H9 (cell line): ENCODE measurements around the gene EFNA5. TPM values are rescaled to one million over a fixed set of nuclear protein-coding genes. Genes with fewer than 3 reads are reported as not detected.

Experiments
- DNase-seq: peaks from one replicate; pipeline ENCODE4 v3.0.0-alpha.2; 2017
- H2AFZ ChIP-seq: one replicate; pipeline ENCODE4 v1.6.1; 2013; ENCODE audit warnings: mild to moderate bottlenecking, low read length, control low read depth, moderate library complexity
- H2AK5ac ChIP-seq: 2 replicates; pipeline ENCODE4 v1.6.1; 2013; ENCODE audit warnings: low read length, control low read depth, mixed read lengths; ENCODE audit not compliant: insufficient read length
- H2BK120ac ChIP-seq: one replicate; pipeline ENCODE4 v1.6.1; 2013; ENCODE audit warnings: low read depth, mild to moderate bottlenecking, low read length, control low read depth, inconsistent platforms; ENCODE audit not compliant: poor library complexity, severe bottlenecking
- H2BK12ac ChIP-seq: 2 replicates; pipeline ENCODE4 v1.6.1; 2013; ENCODE audit warnings: low read length, control low read depth, mixed read lengths, low read depth; ENCODE audit not compliant: insufficient read length
- H2BK15ac ChIP-seq: 2 replicates; pipeline ENCODE4 v1.6.1; 2013; ENCODE audit warnings: low read depth, low read length, control low read depth
- H2BK20ac ChIP-seq: one replicate; pipeline ENCODE4 v1.6.1; 2013; ENCODE audit warnings: low read depth, mild to moderate bottlenecking, low read length, control low read depth, inconsistent platforms; ENCODE audit not compliant: poor library complexity, severe bottlenecking
- H2BK5ac ChIP-seq: 2 replicates; pipeline ENCODE4 v1.6.1; 2013; ENCODE audit warnings: low read length, control low read depth, mixed read lengths; ENCODE audit not compliant: insufficient read length
- H3K14ac ChIP-seq: 2 replicates; pipeline ENCODE4 v1.6.1; 2013; ENCODE audit warnings: low read length, control low read depth; ENCODE audit not compliant: insufficient read depth
- H3K18ac ChIP-seq: 2 replicates; pipeline ENCODE4 v1.6.1; 2013; ENCODE audit warnings: low read depth, mild to moderate bottlenecking, mixed read lengths, low read length, control low read depth; ENCODE audit not compliant: insufficient read length
- H3K23ac ChIP-seq: 2 replicates; pipeline ENCODE4 v1.6.1; 2013; ENCODE audit warnings: low read length, control low read depth, mixed read lengths, low read depth; ENCODE audit not compliant: insufficient read length
- H3K23me2 ChIP-seq: 2 replicates; pipeline ENCODE4 v1.6.1; 2013; ENCODE audit warnings: low read depth, mild to moderate bottlenecking, mixed read lengths, low read length, control low read depth; ENCODE audit not compliant: insufficient read length, poor library complexity, severe bottlenecking
- H3K27ac ChIP-seq: 2 replicates; pipeline ENCODE4 v1.5.1; 2013; ENCODE audit warnings: low read length, control low read depth, mixed read lengths, low read depth; ENCODE audit not compliant: insufficient read length
- H3K27me3 ChIP-seq: 2 replicates; pipeline ENCODE4 v1.6.1; 2013; ENCODE audit warnings: low read length, control low read depth, inconsistent platforms; ENCODE audit not compliant: insufficient read depth
- H3K4ac ChIP-seq: 2 replicates; pipeline ENCODE4 v1.6.1; 2013; ENCODE audit warnings: low read depth, mild to moderate bottlenecking, control low read depth, inconsistent platforms, low read length, moderate library complexity
- H3K4me1 ChIP-seq: 2 replicates; pipeline ENCODE4 v1.6.1; 2013; ENCODE audit warnings: low read length, control low read depth, inconsistent platforms; ENCODE audit not compliant: insufficient read depth
- H3K4me2 ChIP-seq: 2 replicates; pipeline ENCODE4 v1.6.1; 2013; ENCODE audit warnings: low read length, control low read depth, mixed read lengths; ENCODE audit not compliant: insufficient read length, insufficient read depth
- H3K56ac ChIP-seq: 2 replicates; pipeline ENCODE4 v1.6.1; 2013; ENCODE audit warnings: low read depth, mild to moderate bottlenecking, mixed read lengths, low read length, control low read depth; ENCODE audit not compliant: insufficient read length
- H3K79me1 ChIP-seq: 2 replicates; pipeline ENCODE4 v1.6.1; 2013; ENCODE audit warnings: low read depth, mild to moderate bottlenecking, moderate library complexity, low read length, control low read depth, inconsistent platforms; ENCODE audit not compliant: insufficient read depth, poor library complexity, severe bottlenecking
- H3K79me2 ChIP-seq: 2 replicates; pipeline ENCODE4 v1.6.1; 2013; ENCODE audit warnings: low read length, control low read depth, inconsistent platforms; ENCODE audit not compliant: insufficient read depth
- H3K9ac ChIP-seq: 2 replicates; pipeline ENCODE4 v1.6.1; 2013; ENCODE audit warnings: low read length, control low read depth, mixed read lengths; ENCODE audit not compliant: insufficient read length; ENCODE audit errors: extremely low read depth
- H3K9me3 ChIP-seq: one replicate; pipeline ENCODE4 v1.6.1; 2013; ENCODE audit warnings: low read depth, low read length, inconsistent platforms; ENCODE audit not compliant: control insufficient read depth
- H3T11ph ChIP-seq: one replicate; pipeline ENCODE4 v1.6.1; 2013; ENCODE audit warnings: mild to moderate bottlenecking, low read length, control low read depth, inconsistent platforms
- H4K20me1 ChIP-seq: one replicate; pipeline ENCODE4 v1.6.1; 2013; ENCODE audit not compliant: control insufficient read depth, insufficient read length, insufficient read depth
- H4K5ac ChIP-seq: 2 replicates; pipeline ENCODE4 v1.6.1; 2013; ENCODE audit warnings: low read depth, mild to moderate bottlenecking, mixed read lengths, low read length, control low read depth; ENCODE audit not compliant: insufficient read length
- H4K8ac ChIP-seq: replicated peaks from 2 replicates; pipeline ENCODE4 v1.6.1; 2013; ENCODE audit warnings: low read length, control low read depth, mixed read lengths, low read depth; ENCODE audit not compliant: insufficient read length
- H4K91ac ChIP-seq: 2 replicates; pipeline ENCODE4 v1.6.1; 2013; ENCODE audit warnings: low read depth, mild to moderate bottlenecking, moderate library complexity, mixed read lengths, low read length, control low read depth; ENCODE audit not compliant: insufficient read length
- H3K27ac Mint-ChIP-seq, 3 experiments: 2 replicates in 2 of 3; 3 replicates in 1 of 3; pipeline ENCODE4 v1.8.0; 2020 to 2021; ENCODE audit warnings: mixed read lengths in 3 of 3, mild to moderate bottlenecking in 1 of 3, moderate library complexity in 1 of 3
- H3K27me3 Mint-ChIP-seq: 2 replicates; pipeline ENCODE4 v1.8.0; 2021; ENCODE audit warnings: low read depth, mild to moderate bottlenecking, moderate library complexity, mixed read lengths
- H3K36me3 Mint-ChIP-seq, 3 experiments: 2 replicates in 2 of 3; 3 replicates in 1 of 3; pipeline ENCODE4 v1.8.0; 2020 to 2021; ENCODE audit warnings: low read depth in 3 of 3, mixed read lengths in 3 of 3; ENCODE audit not compliant: insufficient read depth in 1 of 3
- H3K4me1 Mint-ChIP-seq, 2 experiments: 2 replicates each; pipeline ENCODE4 v1.8.0; 2020; ENCODE audit warnings: mixed read lengths in 2 of 2
- H3K4me3 Mint-ChIP-seq, 2 experiments: 2 replicates in 1 of 2; 3 replicates in 1 of 2; pipeline ENCODE4 v1.8.0; 2020 to 2021; ENCODE audit warnings: mild to moderate bottlenecking in 2 of 2, mixed read lengths in 2 of 2, moderate library complexity in 1 of 2
- H3K9me3 Mint-ChIP-seq, 2 experiments: 2 replicates in 1 of 2; 3 replicates in 1 of 2; pipeline ENCODE4 v1.8.0; 2020; ENCODE audit warnings: mild to moderate bottlenecking in 2 of 2, mixed read lengths in 2 of 2, moderate library complexity in 1 of 2
- CTCF ChIP-seq: fragments of 200-600 bp; sonication (generic); conservative IDR thresholded peaks from 3 replicates; pipeline ENCODE4 v1.8.0; 2021; ENCODE audit warnings: antibody characterized with exemption, mild to moderate bottlenecking
- WGBS: extraction: QIAGEN DNeasy Blood & Tissue Kit; methylation state at CpG from one replicate; pipeline ENCODE4 v1.1.7; 2013; ENCODE audit warnings: missing lambda C conversion rate, low lambda C conversion rate, mixed read lengths; ENCODE audit not compliant: insufficient read length; ENCODE audit errors: extremely low coverage; 5-methylcytosine and 5-hydroxymethylcytosine counted together
- total RNA-seq: library from RNA; stranded (reverse); gene quantifications from 2 replicates; pipeline ENCODE4 v1.2.1, GENCODE V29; 2021

EFNA5 gene
- total RNA-seq, 1 experiment from 2014 or later = 20.4 TPM

DNA sequence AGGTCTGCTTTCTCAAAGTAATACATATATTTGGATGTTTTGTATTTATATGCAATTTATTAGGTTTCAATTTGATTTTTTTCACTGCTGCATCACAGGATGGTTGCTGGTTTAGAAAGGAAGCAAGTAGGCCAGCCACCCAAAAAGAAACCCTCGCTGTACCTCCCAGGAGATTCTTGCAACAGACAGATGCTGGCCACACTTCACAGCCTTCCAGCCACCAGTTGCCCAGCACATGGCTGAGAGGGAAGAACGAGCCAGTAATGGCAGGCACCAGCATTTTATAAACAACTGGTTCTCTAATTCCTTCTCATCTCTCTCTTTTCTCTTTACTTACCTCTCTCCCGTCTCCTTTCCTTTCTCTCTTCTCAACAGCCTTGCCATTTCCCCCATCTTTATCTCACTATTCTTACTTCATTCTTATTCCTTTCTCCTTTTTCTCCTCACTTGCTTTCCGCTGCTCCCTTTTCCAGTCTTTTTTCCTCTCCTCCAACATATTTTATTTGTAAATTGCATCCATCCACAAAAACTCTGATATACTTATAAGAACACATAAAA, 38.9 kb downstream of the EFNA5 start:
- no peak overlapping the region for H3K18ac ChIP-seq
- no peak overlapping the region for H3K4ac ChIP-seq
- no peak overlapping the region for H3K27ac ChIP-seq
- H2AFZ ChIP-seq = no peak overlapping the region
- H2BK5ac ChIP-seq = no peak overlapping the region
- Mint-ChIP-seq H3K4me3 (no peak overlapping the region), H3K27me3 (no peaks in the 10 kb centered on the region), H3K36me3 (no peaks in the 10 kb centered on the region; a peak in 1 of 7 replicates), H3K4me1 (peaks cover 34 to 44% of the 10 kb centered on the region in 2 experiments), H3K9me3 (no peaks in the 10 kb centered on the region), H3K27ac (peak overlapping the region in 2 of 3 experiments; percentile 16 to 53; a peak in 3 of 7 replicates)
- H3T11ph ChIP-seq = no peak overlapping the region
- H3K4me2 ChIP-seq = no peak overlapping the region
- no peaks in the 10 kb centered on the region for H3K9me3 ChIP-seq
- H2BK20ac ChIP-seq = no peak overlapping the region
- peaks cover 2% of the 10 kb centered on the region; the same call in 1 of the 2 replicates for H3K4me1 ChIP-seq
- H3K27me3 ChIP-seq = no peaks in the 10 kb centered on the region
- 95% methylated on average over 2 of the region's 4 CpGs for WGBS
- no peak overlapping the region for H2BK15ac ChIP-seq
- H2BK12ac ChIP-seq = no peak overlapping the region
- H3K23me2 ChIP-seq = no peaks in the 10 kb centered on the region
- no peak overlapping the region for H3K14ac ChIP-seq
- H4K91ac ChIP-seq = no peak overlapping the region
- H2AK5ac ChIP-seq = no peak overlapping the region
- no peaks in the 10 kb centered on the region for H4K20me1 ChIP-seq
- H4K5ac ChIP-seq = no peak overlapping the region
- H3K79me1 ChIP-seq = no peaks in the 10 kb centered on the region
- H3K23ac ChIP-seq = no peak overlapping the region
- H3K79me2 ChIP-seq = no peaks in the 10 kb centered on the region
- H2BK120ac ChIP-seq = no peak overlapping the region
- no peak overlapping the region for H3K9ac ChIP-seq
- TF ChIP-seq CTCF = no peak
- no peak for DNase-seq
- no peak overlapping the region for H3K56ac ChIP-seq
- H4K8ac ChIP-seq = no peak overlapping the region
